ENCODE results near the gene PLA2G2C.

DNA sequence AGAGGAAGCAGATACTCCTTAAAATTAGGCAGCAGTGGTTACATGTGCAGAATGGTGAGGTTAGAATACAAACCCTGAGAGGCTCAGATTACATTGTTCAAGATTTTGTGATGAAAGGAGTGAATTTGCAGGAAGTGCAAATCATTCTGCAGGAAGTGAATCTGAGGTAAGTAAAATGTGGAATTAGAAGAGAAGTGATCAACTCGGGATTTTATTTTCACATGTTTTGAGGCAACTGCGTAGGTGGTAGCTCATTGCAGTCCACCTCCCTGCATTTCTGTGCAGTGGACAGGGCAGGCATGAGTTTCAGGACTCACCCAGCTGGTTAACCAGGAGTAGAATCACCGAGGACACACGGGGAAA lies 2.1 kb upstream of the PLA2G2C start:
- TF ChIP-seq POLR2AphosphoS5 (IDR thresholded peaks at IDR 0.05): no peak
- TF ChIP-seq, protein P1, sequence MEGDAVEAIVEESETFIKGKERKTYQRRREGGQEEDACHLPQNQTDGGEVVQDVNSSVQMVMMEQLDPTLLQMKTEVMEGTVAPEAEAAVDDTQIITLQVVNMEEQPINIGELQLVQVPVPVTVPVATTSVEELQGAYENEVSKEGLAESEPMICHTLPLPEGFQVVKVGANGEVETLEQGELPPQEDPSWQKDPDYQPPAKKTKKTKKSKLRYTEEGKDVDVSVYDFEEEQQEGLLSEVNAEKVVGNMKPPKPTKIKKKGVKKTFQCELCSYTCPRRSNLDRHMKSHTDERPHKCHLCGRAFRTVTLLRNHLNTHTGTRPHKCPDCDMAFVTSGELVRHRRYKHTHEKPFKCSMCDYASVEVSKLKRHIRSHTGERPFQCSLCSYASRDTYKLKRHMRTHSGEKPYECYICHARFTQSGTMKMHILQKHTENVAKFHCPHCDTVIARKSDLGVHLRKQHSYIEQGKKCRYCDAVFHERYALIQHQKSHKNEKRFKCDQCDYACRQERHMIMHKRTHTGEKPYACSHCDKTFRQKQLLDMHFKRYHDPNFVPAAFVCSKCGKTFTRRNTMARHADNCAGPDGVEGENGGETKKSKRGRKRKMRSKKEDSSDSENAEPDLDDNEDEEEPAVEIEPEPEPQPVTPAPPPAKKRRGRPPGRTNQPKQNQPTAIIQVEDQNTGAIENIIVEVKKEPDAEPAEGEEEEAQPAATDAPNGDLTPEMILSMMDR (IDR thresholded peaks at IDR 0.05 in 8 of 11, conservative IDR thresholded peaks at IDR 0.05 in 3 of 11): no peak
